ENCODE results near the gene FBXW9.
"Not testable (repeated sequence)": the region's sequence is repeated elsewhere in the genome, so short reads cannot be mapped to it uniquely, and the experiment has no call there.

FBXW9 gene

DNA sequence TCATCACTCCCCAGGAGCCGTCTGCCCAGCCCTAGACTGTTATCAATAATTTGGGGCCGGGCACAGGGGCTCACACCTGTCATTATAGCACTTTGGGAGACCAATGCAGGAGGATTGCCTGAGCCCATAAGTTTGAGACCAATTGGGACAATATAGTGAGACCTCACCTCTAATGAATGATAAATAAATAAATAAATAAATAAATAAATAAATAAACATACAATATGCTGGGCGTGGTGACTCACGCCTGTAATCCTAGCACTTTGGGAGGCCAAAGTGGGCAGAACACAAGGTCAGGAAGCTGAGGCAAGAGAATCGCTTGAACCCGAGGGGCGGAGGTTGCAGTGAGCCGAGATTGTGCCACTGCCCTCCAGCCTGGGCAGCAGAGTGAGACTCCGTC, 16.9 kb upstream of the FBXW9 start:
- not testable (repeated sequence) for DNase-seq

DNA sequence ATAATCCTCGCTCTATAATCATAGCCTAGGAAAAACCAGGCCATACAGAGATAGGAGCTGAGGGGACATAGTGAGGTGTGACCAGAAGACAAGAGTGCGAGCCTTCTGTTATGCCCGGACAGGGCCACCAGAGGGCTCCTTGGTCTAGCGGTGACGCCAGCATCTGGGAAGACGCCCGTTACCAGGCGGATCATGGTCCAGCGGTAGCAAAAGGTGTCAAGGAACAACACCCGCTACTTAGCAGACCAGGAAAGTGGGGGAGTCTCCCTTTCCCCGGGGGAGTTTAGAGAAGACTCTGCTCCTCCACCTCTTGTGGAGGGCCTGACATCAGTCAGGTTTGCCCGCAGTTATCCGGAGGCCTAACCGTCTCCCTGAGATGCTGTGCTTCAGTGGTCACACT, 15.6 kb upstream of the FBXW9 start:
- DNase-seq = not testable (repeated sequence)

DNA sequence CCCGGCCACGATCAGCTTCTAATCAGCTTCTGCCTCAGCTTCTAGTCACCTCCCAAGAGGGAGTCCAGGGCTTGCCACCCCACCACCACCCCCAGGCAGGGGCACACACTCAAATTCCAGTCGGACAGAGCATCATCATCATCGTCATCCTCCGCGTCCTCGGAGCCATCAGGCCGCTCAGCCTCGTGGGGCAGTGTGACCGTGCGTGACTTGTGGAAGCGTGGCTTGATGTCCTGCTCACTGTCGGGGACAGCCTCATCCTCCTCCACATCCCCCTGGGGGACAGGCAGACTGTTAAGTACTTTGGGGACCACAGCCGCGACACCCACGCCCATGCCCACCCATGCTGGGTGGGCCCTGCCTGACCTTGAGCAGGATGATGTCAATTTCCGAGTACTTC, 14.8 kb upstream of the FBXW9 start:
- no peak for DNase-seq

DNA sequence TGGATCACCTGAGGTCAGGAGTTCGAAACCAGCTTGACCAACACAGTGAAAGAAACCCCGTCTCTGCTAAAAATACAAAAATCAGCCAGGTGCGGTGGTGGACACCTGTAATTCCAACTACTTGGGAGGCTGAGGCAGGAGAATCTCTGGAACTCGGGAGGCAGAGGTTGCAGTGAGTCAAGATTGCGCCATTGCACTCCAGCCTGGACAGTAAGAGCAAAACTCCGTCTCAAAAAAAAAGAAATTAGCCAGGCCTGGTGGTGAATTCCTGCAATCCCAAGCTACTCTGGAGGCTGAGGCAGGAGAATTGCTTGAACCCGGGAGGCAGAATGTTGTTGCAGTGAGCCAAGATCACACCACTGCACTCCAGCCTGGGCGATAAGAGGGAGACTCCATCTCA, 12.2 kb upstream of the FBXW9 start:
- no peak for DNase-seq

DNA sequence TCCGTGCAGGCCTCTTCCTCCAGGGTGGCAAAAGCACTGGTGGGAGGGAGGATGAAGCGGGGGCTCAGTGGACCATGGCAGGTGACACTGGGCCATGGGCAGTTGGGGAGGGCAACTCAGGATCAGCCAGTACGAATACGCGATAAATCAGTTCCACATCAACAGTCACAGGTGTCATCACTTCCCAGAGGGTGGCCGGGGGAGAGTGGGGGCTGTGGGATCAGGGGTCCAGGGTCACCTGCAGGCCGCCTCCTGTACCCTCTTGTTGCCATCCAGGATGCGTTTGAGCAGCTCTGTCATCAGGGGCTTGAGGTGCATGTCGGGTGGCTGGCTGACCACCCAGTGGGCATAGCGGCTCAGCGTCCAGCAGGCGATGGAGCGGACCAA, 9.9 kb upstream of the FBXW9 start:
- DNase-seq = no peak

DNA sequence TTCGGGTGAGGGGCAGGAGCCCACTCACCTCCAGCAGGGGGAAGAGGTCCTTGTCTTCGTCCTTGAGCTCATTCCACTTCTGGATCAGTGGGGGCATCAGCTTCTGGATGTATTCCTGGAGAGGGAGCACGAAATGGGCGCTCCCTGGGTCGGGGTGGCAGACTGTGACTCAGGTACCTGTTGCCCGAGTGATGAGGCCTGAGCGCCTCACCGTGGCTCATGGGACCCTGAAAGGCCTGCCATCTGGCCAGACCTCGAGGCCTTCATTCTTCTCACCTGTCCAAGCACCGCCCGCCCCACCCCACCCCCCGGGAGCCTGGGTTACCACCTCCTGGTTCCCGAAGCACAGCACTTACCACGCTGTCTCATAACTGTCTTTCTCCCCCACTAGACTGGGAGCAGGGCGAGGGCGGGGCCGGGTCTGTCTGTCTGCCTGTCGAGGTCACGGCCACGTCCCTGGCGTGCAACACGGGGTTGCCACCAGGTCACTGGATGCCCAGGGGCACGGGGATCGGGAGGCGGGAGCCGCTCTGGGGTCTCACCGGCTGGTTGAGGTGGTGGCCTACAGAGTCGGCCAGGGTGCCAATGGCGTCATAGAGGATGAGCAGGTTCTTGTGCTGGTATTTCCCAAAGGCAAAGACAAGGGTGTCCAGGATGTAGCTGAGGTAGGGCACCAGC, 9.4 kb upstream of the FBXW9 start:
- no peak for DNase-seq

DNA sequence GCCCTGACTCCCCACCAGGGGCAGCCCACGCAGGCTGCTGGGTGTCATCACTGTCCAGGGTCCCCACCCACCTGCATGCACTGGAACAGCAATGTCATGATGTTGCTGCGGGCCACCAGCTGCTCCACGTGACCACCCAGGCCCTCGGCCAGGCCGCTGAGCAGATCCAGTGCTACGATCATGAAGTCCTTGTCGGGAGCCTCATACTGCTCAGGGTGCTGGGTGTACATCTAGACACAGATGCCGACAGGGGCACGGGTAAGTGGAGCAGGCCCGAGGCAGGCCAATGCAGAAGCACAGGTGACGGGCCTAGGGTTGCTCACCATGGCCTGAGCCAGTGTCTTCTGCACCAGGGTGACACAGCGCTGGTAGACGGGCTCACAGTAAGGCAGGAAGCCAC, 8.7 kb upstream of the FBXW9 start:
- DNase-seq = no peak

DNA sequence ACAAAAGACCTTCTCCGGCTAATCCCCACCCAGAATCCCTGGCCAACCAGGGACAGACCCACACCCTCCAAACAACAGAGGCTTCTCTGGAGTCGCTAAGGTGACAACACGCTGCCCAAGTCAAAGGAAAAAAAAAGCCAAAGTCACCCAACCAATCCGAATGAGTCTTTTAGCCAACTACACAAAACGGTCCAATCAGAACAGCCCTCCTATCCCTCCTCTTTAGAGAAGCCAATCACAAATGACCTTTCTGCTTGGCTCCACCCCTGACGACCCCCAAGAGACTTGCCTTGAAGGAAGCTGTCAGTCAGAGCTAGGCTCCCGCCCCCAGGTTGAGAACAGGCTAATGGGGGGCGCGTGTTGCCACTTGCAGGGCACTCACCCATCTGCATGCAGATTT, 6.6 kb upstream of the FBXW9 start:
- DNase-seq = peak; percentile 64

DNA sequence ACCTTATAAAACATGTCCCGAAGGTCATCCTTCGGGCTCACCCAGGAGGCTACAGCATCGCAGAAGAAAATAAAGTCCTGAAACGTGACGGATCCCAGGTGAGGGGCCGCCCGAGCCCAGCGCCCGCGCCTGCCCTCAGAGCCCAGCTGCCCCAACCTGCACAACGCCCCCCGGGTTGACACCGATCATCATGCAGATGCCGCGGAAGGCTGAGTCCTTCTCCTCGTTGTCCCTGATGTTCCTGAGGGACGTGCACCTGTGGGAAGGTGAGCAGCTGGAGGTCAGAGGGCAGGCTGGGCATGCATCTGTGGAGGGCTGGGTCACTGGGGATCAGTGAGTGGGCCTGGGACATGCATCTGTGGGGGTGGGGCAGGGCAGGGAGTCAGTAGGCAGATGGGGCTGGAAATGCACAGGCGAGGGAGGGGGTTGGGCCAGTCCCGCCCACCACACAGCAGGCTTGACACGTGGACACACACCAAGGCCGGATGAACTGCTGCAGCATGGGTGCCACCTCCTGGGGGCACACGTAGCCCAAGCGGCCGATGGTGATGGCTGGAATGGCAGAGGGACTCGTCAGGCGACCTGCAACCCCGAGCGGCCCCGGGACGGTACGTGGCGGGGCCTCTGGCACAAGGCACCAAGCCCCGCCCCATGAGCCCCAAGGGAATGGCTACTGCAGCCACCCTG, 5.3 kb upstream of the FBXW9 start:
- DNase-seq = no peak

DNA sequence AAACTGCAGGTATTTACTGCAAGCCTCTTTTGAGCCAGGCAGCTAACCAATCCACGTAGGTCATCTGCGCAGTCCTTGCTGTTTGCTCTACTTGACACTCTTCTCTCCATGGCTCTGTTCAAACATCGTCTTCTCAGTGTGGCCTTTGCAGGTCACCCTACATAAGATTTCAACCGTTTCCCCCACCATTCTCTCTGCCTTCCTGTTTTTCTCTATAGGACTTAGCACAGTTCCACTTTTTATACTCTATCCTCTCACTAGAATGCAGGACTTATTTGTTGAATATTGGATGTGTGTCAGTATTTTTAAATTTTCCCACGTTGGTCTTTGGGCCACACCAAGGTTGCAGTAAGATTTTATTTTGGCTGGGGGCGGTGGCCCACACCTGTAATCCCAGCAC, 1.7 kb upstream of the FBXW9 start:
- DNase-seq = no peak

DNA sequence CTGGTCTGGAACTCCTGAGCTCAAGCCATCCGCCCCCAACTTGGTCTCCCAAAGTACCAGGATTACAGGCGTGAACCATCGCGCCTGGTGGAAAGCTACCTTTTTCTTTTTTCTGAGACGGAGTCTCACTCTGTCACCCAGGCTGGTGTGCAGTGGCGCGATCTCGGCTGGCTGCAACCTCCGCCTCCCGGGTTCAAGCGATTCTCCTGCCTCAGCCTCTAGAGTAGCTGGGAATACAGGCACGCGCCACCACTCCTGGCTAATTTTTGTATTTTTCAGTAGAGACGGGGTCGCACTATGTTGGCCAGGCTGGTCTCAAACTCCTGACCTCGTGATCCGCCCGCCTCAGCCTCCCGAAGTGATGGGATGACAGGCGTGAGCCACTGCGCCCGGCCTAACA, 994 bp upstream of the FBXW9 start:
- DNase-seq = not testable (repeated sequence)

DNA sequence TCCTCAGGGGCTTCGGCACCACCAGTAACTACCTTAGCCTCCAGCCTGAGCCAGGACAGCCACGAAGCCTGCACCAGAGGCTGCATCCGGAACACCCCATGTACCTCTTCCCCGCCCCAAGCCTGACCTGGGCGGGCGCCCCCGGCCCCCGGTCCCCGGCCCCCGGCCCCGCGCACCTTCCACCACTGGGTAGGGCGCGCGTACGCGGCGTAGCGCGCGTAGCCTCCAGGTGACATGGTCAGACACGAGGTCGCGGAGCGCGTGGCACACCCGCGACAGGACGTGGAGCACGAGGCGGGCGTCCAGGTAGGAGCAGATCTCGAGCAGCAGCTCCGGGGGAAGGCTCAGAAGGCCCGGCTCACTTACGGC, 450 bp downstream of the FBXW9 start:
- no peak for DNase-seq

DNA sequence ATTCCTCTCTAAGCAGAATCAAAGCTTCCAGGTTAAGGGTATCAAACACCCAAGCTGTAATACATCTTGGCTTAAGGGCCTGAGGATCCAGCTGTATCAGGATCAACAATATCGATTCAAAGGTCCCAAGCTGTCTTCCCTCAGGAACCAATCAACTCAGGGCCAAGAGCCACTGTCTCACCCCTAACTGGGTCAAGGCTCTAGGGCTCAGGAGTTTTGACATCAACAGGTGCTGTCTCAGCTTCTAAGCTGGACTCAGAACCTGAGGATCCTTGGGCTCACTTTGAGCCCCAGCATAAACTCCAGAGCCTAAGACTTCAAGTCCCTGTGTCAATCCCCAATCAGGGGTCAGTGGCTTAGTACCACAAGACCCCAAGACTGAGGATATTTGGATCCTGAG, 917 bp downstream of the FBXW9 start:
- DNase-seq = no peak

DNA sequence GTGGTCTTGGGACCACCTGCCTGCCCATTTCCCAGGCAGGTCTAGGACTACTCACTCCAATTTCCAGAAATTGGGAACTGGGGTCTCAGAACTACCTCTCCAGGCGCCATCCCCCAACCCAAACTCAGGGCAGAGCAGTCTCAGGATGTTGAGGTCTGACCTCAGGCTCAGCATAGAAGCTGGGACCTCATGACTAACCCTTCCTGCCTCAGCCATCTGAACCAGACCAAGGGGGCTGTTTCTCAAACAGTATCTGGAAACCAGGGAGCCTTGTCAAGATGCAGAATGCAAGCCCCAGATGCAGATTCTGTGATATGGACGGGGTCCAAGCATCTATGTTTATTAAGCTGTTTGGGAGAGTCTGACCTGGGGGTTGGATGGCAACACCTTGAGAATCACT, 1.3 kb downstream of the FBXW9 start:
- DNase-seq = no peak

DNA sequence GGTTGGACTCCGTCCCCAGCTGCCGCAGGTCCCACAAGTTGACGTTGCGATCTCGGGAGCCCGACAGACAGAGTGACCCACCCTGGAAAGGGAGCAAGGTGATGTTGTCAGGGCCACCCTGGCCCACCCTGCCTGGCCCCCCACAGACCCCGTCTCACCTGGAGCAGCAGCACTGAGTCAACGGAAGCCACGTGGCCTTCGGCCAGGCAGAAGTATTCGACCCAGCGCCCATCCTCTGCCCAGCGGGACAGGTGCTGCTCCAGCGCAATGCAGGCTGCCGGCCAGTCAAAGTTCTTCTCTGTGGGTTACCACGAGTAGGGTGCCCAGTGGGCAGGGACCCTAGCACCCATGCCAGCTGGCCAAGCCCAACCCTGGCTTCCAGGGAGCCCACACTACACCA, 1.8 kb downstream of the FBXW9 start:
- DNase-seq = no peak

DNA sequence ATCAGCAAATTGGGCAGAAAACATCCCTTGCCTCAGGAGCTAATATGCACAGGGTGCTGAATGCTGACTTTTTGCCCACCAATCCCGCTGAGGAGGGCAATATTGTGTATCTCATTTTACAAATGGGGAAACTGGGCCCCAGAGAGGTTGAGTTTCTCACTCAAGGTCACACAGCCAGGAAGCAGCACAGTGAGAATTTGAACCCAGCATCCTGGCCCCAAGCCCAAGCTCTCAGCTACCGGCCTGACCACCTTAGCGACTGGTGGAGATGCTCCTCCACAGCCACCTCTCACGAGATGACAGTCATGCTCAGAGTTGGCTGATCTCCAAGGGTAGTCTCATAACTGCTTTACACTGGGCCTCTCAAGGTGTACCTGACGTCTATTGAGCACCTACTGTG, 3.5 kb downstream of the FBXW9 start:
- DNase-seq = no peak

DNA sequence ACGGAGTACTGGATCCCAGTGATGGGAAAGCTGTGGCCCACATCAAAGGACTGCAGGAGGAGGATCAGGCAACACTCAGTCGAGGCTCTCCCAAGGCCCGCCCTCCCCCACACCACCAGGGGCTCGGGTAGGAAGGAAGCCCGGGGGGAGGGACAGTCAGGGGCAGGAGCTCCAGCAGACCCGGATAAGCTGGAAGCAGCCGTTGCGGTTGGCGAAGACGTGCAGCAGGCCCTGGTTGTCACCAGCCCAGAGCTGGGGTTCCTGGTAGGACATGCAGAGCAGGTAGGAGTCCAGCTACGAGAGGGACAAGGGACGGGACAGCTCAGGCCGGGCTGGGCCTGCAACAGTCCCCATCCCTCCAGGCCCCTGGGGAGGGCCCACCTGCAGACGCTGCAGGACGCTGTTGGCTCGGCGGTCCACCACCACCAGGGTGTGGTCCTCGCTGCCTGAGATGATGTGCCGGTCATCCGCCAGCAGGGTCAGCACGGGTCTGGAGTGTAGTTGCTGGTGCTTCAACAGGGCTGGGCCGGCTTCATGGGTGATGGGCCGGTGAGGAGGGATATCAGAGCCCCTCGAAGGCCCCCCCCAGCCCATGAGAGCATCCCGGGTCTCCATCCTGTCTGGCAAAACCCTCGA, 6.7 kb downstream of the FBXW9 start:
- DNase-seq = no peak

DNA sequence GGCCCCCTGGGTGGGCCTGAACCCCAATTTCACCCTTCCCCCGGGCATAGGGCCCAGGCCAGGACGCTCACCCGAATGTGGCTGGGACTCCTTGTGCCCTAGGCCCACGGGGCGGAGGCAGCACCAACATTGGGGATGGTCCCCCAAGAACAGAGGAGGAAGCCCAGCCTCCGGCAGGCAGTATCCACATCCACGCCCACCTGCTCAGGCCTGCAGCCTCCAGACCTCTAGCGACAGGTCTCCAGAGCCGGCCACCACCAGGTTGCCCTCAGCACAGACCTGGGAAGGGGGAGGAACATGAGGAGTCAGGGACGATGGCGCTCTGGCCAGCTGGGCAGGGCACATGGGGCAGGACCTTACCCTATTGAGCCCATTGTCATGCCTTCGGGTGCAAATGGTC, 7.4 kb downstream of the FBXW9 start:
- DNase-seq = no peak

DNA sequence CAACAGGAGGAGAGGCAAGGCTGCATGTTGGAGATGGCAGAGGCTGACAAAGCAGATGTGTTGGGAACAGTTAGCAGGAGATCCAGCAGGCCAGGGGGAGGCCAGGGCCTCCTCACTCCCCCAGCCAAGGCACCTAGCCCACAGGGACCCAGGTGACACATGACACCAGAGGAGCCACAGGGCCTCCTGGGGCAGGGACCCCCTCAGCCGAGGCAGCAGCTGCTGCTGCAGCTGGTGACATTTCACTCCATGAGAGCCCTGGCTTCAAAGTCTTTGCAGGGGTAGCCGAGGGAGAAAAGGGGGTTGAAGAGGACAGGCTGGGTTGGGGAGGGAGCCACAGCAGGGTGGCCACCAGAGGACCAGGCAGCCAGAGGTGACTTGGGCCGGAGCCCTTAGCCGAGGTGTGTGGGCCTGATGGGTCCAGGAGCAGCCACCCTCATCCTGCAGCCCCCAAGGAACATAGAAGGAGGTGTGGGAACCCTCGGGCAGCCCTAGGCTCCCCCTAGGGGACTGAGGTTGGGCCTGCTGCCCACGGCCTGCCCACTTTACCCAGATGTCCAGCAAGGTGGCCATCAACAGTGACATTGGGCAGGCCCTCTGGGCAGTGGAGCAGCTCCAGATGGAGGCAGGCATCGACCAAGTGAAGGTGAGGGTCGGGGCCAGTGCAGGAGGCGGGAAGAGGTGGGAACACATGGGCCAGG, 8.8 kb downstream of the FBXW9 start, which contains the start of gene GNG14:
TSS of gene GNG14 (plus strand) at position 503 of the 701 bp plus-strand sequence. CDS start at position 554, 51 bp downstream.
- DNase-seq = no peak

DNA sequence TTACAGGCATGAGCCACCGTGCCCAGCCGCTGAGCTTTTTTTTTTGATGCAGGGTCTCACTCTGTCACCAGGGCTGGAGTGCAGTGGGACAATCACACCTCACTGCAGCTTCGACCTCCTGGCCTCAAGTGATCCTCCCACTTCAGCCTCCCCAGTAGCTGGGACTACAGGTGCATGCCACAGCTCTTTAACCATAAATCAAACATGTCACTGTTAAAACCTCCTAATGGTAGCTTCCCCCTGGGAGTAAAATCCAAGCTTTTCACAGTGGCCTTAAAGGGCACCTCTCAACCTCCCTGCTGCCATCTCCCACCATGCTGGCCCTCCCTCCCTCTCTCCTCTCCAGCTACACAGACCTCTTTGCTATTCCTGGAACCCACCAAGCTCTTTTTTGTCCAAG, 10.6 kb downstream of the FBXW9 start:
- DNase-seq = no peak

DNA sequence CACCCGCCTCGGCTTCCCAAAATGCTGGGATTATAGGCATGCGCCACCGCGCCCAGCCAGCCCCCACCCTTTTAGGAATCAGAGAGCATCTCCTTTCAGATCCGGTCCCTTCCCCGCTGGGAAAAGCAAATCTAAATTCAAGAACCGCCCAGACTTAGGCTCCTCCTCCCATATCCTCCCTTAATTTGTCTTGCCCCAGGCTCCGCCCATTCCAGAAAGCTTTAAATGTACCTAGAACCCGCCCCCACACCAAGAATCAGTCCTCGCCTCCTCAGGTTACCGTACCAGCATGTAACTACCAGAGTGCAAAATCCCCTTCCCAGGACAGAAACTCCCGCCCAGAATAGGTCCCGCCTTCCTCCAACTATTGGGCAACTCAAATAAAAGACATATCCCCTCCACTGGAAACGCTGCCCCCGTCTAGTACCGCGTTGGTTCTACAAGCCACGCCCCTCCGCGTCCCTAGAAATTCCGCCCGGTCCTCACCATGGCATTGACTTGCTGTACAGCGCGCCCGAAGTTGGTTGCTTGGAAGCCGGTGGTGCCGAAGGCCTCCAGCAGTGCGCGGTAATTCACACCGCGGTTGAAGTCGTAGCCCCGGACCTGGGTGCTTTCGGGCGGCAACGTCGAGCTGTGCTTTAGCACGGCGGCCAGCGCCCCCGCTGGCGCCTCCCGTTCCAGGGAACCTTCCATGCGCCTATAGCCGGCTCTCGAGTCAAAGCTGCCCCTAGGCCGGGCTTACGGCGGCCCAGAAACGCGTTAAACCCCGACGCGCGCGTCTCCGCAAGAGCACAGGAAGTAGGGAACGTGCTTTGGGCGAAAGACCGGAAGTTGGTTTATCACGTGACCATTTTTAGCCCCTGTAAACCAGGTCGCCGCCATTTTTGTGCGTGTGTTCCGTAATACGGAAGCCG, 15.1 kb downstream of the FBXW9 start, which contains the start of gene DHPS:
TSS of gene DHPS (minus strand) at position 807 of the 914 bp plus-strand sequence. CDS start at position 693, 114 bp downstream.
- DNase-seq = peak; percentile 99

DNA sequence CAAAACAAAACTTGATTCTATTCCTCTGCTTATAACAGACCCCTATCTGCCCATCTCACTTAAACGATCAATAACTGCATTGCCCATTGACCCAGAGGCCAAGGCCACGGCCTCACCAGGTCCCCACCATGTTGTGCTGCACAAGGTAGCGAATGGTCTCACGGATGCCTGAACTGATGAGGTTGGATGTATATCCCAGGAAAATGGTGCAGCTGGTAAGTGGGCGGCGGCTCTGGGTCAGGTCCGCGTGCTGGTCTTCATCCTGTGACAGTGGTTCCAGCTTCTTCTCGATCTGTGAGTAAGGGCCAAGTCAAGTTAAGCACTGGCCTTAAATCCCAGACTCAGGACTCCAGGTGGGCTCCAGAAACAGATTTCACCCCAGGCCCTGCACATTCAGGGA, 16.4 kb downstream of the FBXW9 start:
- DNase-seq = no peak

DNA sequence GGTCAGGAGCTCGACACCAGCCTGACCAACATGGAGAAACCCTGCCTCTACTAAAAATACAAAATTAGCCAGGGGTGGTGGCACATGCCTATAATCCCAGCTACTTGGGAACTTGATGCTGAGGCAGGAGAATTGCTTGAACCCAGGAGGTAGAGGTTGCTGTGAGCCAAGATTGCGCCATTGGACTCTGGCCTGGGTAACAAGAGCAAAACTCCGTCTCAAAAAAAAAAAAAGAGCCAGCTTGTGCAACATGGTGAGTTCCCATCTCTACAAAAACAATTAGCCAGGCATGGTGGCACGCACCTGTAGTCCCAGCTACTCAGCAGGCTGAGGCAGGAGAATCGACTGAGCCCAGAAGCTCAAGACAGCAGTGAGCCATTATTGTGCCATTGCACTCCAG, 18.4 kb downstream of the FBXW9 start:
- DNase-seq = not testable (repeated sequence)

Measured in DMS 273 treated with DMSO at 0.1 percent for 48 hours (cell line).